ENCODE data around the gene SIGLEC10. TPM values are rescaled to one million over a fixed set of nuclear protein-coding genes. Genes with fewer than 3 reads are reported as not detected.
"Not testable (repeated sequence)": the region's sequence is repeated elsewhere in the genome, so short reads cannot be mapped to it uniquely, and the experiment has no call there.

Gene SIGLEC10
- total RNA-seq (1 to 10 TPM; 2.4 to 2.9 TPM), polyA plus RNA-seq (1.1 TPM)

GRCh38 chr19:51417107-51417809, at the start of gene SIGLEC10:
Gene SIGLEC10 (minus strand): TSS chr19:51417642. CDS start chr19:51417581, 61 bp downstream.
- peaks cover 13 to 28% of the 10 kb centered on the region in 2 donors for H3K27me3 Mint-ChIP-seq
- Histone ChIP-seq H3K36me3 (ENCODE audit: insufficient read depth, low read length) (no peaks in the 10 kb centered on the region), H3K4me1 (ENCODE audit: insufficient read depth, low read length) (no peaks in the 10 kb centered on the region), H3K27ac (ENCODE audit: low read depth, low read length) (no peak within 1 kb of the TSS), H3K9me3 (ENCODE audit: low read length) (no peaks in the 10 kb centered on the region), H3K4me3 (ENCODE audit: low read length) (no peak within 1 kb of the TSS), H3K27me3 (ENCODE audit: insufficient read depth, low read length, poor library complexity, severe bottlenecking) (peaks cover 3% of the 10 kb centered on the region)
- no peaks in the 10 kb centered on the region for H3K9me3 Mint-ChIP-seq
- POLR2A ChIA-PET: no interaction called here
- no peaks in the 10 kb centered on the region for H3K36me3 Mint-ChIP-seq
- CTCF ChIA-PET: interaction anchor here (1.0 to 1.7 kb wide), 5 partner anchors 21 to 58 kb away, joined by 3 to 5 read pairs (median 3); partner anchors contain the start of gene CLDND2
- no peak for DNase-seq
- H3K4me3 Mint-ChIP-seq: peak within 1 kb of the TSS in 1 of 7 donors; percentile 12
- peak within 1 kb of the TSS in 2 of 8 donors; percentile 23 to 61 for H3K27ac Mint-ChIP-seq
- peaks cover 4 to 5% (median 4%) of the 10 kb centered on the region in 3 donors for H3K4me1 Mint-ChIP-seq

- Histone ChIP-seq H3K4me3 (ENCODE audit: low read length) (no peak overlapping the region), H3K27me3 (ENCODE audit: insufficient read depth, low read length, poor library complexity, severe bottlenecking) (no peaks in the 10 kb centered on the region), H3K9me3 (ENCODE audit: low read length) (no peaks in the 10 kb centered on the region), H3K4me1 (ENCODE audit: insufficient read depth, low read length) (no peaks in the 10 kb centered on the region), H3K36me3 (ENCODE audit: insufficient read depth, low read length) (no peaks in the 10 kb centered on the region), H3K27ac (ENCODE audit: low read depth, low read length) (peak overlapping the region; percentile 77)
- Mint-ChIP-seq H3K27me3 (peaks cover 27 to 35% of the 10 kb centered on the region in 2 donors), H3K36me3 (no peaks in the 10 kb centered on the region), H3K9me3 (no peaks in the 10 kb centered on the region), H3K4me3 (no peak overlapping the region), H3K27ac (peak overlapping the region in 1 of 8 donors; percentile 15), H3K4me1 (peaks cover 0 to 12% (median 1%) of the 10 kb centered on the region in 3 donors)
- CTCF ChIA-PET: interaction anchor here (1.0 kb wide), 1 partner anchor 48 kb away, joined by 3 read pairs; no protein-coding TSS in a partner anchor
- POLR2A ChIA-PET: no interaction called here
- no peak for DNase-seq
Observed at GRCh38 chr19:51466723-51467122, 49.3 kb upstream of the SIGLEC10 start.

GRCh38 chr19:51463976-51464581, 46.6 kb upstream of the SIGLEC10 start:
- H3K27ac Mint-ChIP-seq, POLR2A ChIA-PET: not testable (repeated sequence)
- H3K27me3 Mint-ChIP-seq: peaks cover 33 to 47% of the 10 kb centered on the region in 2 donors

GRCh38 chr19:51462681-51463080, 45.2 kb upstream of the SIGLEC10 start:
- H3K4me3 Mint-ChIP-seq: peak overlapping the region in 1 of 7 donors; percentile 9
- H3K27me3 ChIP-seq (ENCODE audit: insufficient read depth, low read length, poor library complexity, severe bottlenecking): no peaks in the 10 kb centered on the region
- no peaks in the 10 kb centered on the region for H3K9me3 ChIP-seq (ENCODE audit: low read length)
- no peaks in the 10 kb centered on the region for H3K9me3 Mint-ChIP-seq
- peaks cover 33 to 56% of the 10 kb centered on the region in 2 donors for H3K27me3 Mint-ChIP-seq
- no peaks in the 10 kb centered on the region for H3K4me1 ChIP-seq (ENCODE audit: insufficient read depth, low read length)
- peaks cover 0 to 12% (median 1%) of the 10 kb centered on the region in 3 donors for H3K4me1 Mint-ChIP-seq
- ChIA-PET CTCF (interaction anchor here (1.0 to 1.2 kb wide), 2 partner anchors 9 to 10 kb away, joined by 3 to 4 read pairs; no protein-coding TSS in a partner anchor), POLR2A (no interaction called here)
- H3K36me3 ChIP-seq (ENCODE audit: insufficient read depth, low read length): no peaks in the 10 kb centered on the region
- H3K27ac Mint-ChIP-seq: peak overlapping the region in 1 of 8 donors; percentile 61
- no peak overlapping the region for H3K4me3 ChIP-seq (ENCODE audit: low read length)
- H3K36me3 Mint-ChIP-seq: no peaks in the 10 kb centered on the region
- H3K27ac ChIP-seq (ENCODE audit: low read depth, low read length): no peak overlapping the region
- no peak for DNase-seq

More at GRCh38 chr19:51463976-51464581, 46.6 kb upstream of the SIGLEC10 start:
- H3K4me3 ChIP-seq (ENCODE audit: low read length); H3K9me3 ChIP-seq (ENCODE audit: low read length); H3K4me1 ChIP-seq (ENCODE audit: insufficient read depth, low read length); H3K9me3 Mint-ChIP-seq; H3K36me3 Mint-ChIP-seq; H3K27ac ChIP-seq (ENCODE audit: low read depth, low read length); DNase-seq; H3K27me3 ChIP-seq (ENCODE audit: insufficient read depth, low read length, poor library complexity, severe bottlenecking); CTCF ChIA-PET; H3K36me3 ChIP-seq (ENCODE audit: insufficient read depth, low read length): not testable (repeated sequence)
- peaks cover 0 to 16% (median 1%) of the 10 kb centered on the region in 3 donors for H3K4me1 Mint-ChIP-seq
- H3K4me3 Mint-ChIP-seq: peak overlapping the region in 1 of 7 donors; percentile 32

GRCh38 chr19:51462276-51462675, 44.8 kb upstream of the SIGLEC10 start:
- ChIA-PET CTCF (interaction anchor here (1.0 to 1.2 kb wide), 2 partner anchors 9 to 10 kb away, joined by 3 to 4 read pairs; no protein-coding TSS in a partner anchor), POLR2A (no interaction called here)
- Histone ChIP-seq H3K27ac (ENCODE audit: low read depth, low read length) (no peak overlapping the region), H3K27me3 (ENCODE audit: insufficient read depth, low read length, poor library complexity, severe bottlenecking) (no peaks in the 10 kb centered on the region), H3K9me3 (ENCODE audit: low read length) (no peaks in the 10 kb centered on the region), H3K36me3 (ENCODE audit: insufficient read depth, low read length) (no peaks in the 10 kb centered on the region), H3K4me3 (ENCODE audit: low read length) (no peak overlapping the region), H3K4me1 (ENCODE audit: insufficient read depth, low read length) (no peaks in the 10 kb centered on the region)
- peaks cover 33 to 60% of the 10 kb centered on the region in 2 donors for H3K27me3 Mint-ChIP-seq
- H3K27ac Mint-ChIP-seq: no peak overlapping the region
- no peaks in the 10 kb centered on the region for H3K36me3 Mint-ChIP-seq
- DNase-seq: no peak
- peaks cover 0 to 11% (median 1%) of the 10 kb centered on the region in 3 donors for H3K4me1 Mint-ChIP-seq
- no peaks in the 10 kb centered on the region for H3K9me3 Mint-ChIP-seq
- H3K4me3 Mint-ChIP-seq: no peak overlapping the region

GRCh38 chr19:51461723-51462161, 44.3 kb upstream of the SIGLEC10 start:
- no peak for DNase-seq
- Mint-ChIP-seq H3K36me3 (peaks cover 0 to 1% (median 0%) of the 10 kb centered on the region in 3 donors), H3K4me1 (peaks cover 0 to 11% (median 1%) of the 10 kb centered on the region in 3 donors), H3K4me3 (no peak overlapping the region), H3K9me3 (no peaks in the 10 kb centered on the region), H3K27me3 (peaks cover 33 to 59% of the 10 kb centered on the region in 2 donors), H3K27ac (no peak overlapping the region)
- H3K4me3 ChIP-seq (ENCODE audit: low read length): no peak overlapping the region
- H3K27me3 ChIP-seq (ENCODE audit: insufficient read depth, low read length, poor library complexity, severe bottlenecking): no peaks in the 10 kb centered on the region
- POLR2A ChIA-PET: interaction anchor here (0.6 kb wide), 1 partner anchor 348 kb away, joined by 3 read pairs; no protein-coding TSS in a partner anchor
- CTCF ChIA-PET: no interaction called here
- no peaks in the 10 kb centered on the region for H3K4me1 ChIP-seq (ENCODE audit: insufficient read depth, low read length)
- no peak overlapping the region for H3K27ac ChIP-seq (ENCODE audit: low read depth, low read length)
- no peaks in the 10 kb centered on the region for H3K9me3 ChIP-seq (ENCODE audit: low read length)
- no peaks in the 10 kb centered on the region for H3K36me3 ChIP-seq (ENCODE audit: insufficient read depth, low read length)

- peaks cover 0 to 1% (median 0%) of the 10 kb centered on the region in 5 donors for H3K9me3 Mint-ChIP-seq
- Histone ChIP-seq H3K27ac (ENCODE audit: low read depth, low read length) (no peak overlapping the region), H3K27me3 (ENCODE audit: insufficient read depth, low read length, poor library complexity, severe bottlenecking) (no peaks in the 10 kb centered on the region), H3K36me3 (ENCODE audit: insufficient read depth, low read length) (no peaks in the 10 kb centered on the region), H3K4me3 (ENCODE audit: low read length) (no peak overlapping the region), H3K9me3 (ENCODE audit: low read length) (no peaks in the 10 kb centered on the region), H3K4me1 (ENCODE audit: insufficient read depth, low read length) (no peaks in the 10 kb centered on the region)
- no peak for DNase-seq
- peaks cover 0 to 5% (median 0%) of the 10 kb centered on the region in 3 donors for H3K36me3 Mint-ChIP-seq
- H3K4me3 Mint-ChIP-seq: no peak overlapping the region
- ChIA-PET POLR2A (no interaction called here), CTCF (no interaction called here)
- H3K4me1 Mint-ChIP-seq: peaks cover 0 to 11% (median 1%) of the 10 kb centered on the region in 3 donors
- no peak overlapping the region for H3K27ac Mint-ChIP-seq
- H3K27me3 Mint-ChIP-seq: peaks cover 32 to 63% of the 10 kb centered on the region in 2 donors
Observed at GRCh38 chr19:51460164-51460992, 42.9 kb upstream of the SIGLEC10 start.

Data from CD8-positive, alpha-beta memory T cell (primary cell).